GM12875 (cell line): ENCODE results near the gene PARD3.

Experiments used
- H3K4me3 ChIP-seq: one replicate; pipeline ENCODE4 v1.5.1; 2011; ENCODE audit warnings: low read depth, low read length, control low read depth
- TF ChIP-seq, protein P1 (sequence below): IDR thresholded peaks from 2 replicates; pipeline ENCODE4 v1.5.1; 2011; ENCODE audit warnings: low read depth, mild to moderate bottlenecking, control low read depth, inconsistent platforms, low read length, moderate library complexity, borderline replicate concordance; ENCODE audit not compliant: insufficient read depth

Gene PARD3

DNA sequence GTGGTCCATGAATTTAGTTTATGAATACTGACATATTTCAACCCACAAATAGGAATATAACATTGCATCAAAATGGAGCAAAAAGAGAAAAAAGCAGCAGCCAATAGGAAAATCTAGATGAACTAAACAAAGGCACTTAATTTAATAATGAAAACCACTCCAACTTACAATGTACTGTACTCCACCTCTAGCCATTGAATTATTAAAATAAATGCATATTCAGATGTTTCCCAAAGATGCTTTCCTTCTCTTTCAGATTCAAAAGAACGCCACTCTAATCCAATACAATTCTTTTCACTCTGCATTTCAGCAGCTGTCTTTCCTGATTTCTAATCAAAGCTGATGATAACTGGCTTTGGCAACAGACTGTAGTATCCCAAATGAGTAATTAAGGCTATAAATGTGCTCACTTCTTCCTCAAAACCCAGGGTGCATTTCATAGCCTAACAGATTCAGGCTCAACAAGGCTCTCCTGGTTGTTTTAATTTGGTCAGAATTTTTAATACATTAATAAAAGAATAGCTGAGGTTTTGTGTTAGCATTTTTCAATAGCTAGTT, 577.1 kb downstream of the PARD3 start:
- H3K4me3 ChIP-seq = no peak overlapping the region
- TF ChIP-seq, protein P1, sequence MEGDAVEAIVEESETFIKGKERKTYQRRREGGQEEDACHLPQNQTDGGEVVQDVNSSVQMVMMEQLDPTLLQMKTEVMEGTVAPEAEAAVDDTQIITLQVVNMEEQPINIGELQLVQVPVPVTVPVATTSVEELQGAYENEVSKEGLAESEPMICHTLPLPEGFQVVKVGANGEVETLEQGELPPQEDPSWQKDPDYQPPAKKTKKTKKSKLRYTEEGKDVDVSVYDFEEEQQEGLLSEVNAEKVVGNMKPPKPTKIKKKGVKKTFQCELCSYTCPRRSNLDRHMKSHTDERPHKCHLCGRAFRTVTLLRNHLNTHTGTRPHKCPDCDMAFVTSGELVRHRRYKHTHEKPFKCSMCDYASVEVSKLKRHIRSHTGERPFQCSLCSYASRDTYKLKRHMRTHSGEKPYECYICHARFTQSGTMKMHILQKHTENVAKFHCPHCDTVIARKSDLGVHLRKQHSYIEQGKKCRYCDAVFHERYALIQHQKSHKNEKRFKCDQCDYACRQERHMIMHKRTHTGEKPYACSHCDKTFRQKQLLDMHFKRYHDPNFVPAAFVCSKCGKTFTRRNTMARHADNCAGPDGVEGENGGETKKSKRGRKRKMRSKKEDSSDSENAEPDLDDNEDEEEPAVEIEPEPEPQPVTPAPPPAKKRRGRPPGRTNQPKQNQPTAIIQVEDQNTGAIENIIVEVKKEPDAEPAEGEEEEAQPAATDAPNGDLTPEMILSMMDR = no peak

DNA sequence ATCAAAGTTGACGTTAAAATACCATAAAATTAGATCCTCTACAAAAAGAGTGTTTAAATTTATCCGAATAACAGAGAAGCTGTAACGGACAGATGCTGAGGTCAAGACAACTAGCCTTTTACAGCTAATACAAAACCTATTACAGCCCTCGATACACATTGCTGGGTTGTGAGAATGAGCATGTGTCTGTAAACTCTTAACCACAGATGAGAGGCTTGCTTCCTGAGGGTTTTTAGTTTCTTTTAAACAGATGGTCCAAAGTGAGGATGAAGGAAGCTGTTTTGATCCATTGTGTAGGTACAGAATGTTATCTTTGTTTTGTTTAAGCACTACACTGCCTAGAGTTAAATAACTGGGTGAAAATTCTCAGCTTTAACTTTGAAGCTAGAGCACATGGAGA, 578.2 kb downstream of the PARD3 start:
- TF ChIP-seq, protein P1 = no peak
- no peak overlapping the region for H3K4me3 ChIP-seq

DNA sequence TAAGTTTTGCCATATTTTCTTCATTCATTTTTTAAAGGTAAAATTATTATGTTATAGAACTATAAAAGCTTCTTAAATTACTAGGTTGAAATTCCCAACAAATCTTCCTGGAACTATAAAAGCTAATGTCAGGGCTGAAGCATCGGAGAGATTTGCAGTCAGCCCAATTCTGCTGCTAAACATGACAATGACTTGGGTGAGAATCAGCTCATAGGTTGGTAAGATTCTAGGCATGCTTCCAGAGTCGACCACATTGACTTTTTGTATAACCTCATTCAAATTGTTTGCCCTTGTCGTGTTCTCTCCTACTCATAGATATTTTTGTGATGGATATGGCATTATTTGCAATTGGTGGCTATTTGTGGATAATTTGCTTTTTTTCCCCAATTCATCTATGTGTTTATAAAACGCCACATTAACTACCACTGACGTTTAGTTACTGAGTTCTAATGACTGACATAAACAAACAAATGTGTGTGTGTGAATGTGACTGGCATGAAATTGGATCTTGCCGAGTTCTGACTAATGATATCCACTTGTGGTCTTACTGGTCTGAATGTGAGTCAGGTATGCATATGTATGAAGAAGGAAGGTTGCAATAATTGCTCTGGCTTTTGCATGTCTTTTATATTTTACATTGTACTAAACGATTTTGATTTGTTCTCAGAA, 579.8 kb downstream of the PARD3 start:
- TF ChIP-seq, protein P1 = no peak
- H3K4me3 ChIP-seq = no peak overlapping the region

DNA sequence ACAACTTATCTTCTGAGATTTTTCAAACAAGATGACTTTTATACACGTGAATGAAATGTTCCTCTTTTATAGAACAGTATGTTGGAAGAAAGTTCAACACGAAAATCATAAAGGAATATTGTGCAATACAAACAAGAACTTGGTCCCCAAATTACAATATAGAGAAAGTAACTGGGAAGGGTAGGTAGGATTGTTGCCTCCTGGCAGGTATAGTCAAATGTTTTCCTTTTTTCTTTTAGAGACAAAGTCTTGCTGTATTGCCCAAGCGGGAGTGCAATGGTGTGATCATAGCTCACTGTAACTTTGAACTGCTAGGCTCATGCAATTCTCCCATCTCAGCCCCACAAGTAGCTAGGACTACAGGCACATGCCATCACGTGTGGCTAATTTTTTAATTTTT, 582.6 kb downstream of the PARD3 start:
- H3K4me3 ChIP-seq = no peak overlapping the region
- TF ChIP-seq, protein P1 = no peak

DNA sequence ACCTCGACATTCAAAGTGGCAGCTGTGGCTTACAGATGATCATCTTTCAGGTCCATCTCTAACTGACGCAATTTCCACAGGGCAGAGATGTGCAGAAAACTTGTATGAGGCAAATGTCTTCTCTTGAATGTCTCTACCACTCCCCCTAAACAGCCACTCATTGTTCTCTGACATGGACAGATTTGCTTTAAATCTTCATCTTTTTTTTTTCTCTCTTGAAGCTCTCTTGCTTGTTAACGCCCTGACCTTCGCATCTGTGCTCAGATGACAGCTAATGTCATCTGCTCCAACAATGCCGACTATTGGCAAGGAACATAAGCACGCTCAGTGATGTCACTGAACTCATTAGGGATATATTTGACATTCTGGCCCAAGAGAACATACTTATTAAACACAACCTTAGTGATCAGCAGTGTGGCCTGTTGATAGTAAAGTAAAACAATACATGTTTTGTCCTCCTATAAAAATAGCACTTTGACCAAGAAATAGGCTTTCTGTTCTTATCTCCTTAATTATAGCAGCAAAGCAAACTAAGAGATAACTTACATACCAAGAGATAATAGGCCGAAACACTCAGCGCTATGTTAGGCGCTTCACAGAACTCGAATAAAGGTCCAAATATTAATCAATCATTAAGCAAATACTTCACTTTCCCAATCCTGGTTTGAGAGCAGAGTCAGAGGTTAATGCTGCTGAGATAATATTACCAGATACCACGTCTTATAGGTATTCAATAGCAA, 583.5 kb downstream of the PARD3 start:
- no peak overlapping the region for H3K4me3 ChIP-seq

DNA sequence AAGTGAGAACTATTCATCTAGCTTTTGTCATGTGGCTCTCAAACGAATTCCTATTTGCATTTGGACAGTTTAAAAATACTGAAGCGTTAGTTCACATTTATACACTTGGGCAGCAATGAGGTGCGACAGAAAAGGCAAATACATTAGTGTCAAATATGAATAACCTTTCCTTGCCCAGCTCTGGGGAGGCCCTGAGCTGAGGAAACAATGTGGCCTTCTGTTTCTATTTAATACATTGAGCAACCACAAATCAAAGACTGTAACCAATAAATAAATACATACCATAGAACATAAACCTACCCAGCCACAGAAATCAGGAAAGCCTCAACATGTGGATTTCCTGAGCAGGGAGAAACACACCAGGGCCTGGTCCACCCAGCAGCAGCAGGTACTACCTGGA, 585.2 kb downstream of the PARD3 start:
- TF ChIP-seq, protein P1 = no peak
- H3K4me3 ChIP-seq = no peak overlapping the region

More for the DNA sequence above, 583.5 kb downstream of the PARD3 start:
- TF ChIP-seq, protein P1 = no peak

DNA sequence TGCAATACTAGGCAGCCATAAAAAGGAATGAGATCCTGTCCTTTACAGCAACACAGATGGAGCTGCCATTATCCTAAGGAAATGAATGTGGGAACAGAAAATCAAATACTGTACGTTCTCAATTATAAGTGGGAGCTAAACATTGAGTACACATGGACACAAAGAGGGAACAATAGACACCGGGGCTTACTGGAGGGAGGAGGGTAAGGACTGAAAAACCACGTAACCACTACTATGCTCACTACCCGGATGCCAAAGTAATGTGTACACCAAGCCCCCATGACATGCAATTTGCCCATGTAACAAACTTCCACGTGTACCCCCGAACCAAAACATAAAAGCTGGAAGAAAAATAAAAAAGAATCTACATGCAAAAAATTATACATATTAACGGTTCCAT, 587.0 kb downstream of the PARD3 start:
- TF ChIP-seq, protein P1 = no peak
- no peak overlapping the region for H3K4me3 ChIP-seq
